Uterus (tissue), 4 donors: Measurements from ENCODE around the gene ZHX3. TPM values are rescaled to one million over a fixed set of nuclear protein-coding genes. Genes with fewer than 3 reads are reported as not detected.
A peak's percentile ranks its signal among the peaks of the same experiment; 100 is the strongest.

Experiments used
- DNase-seq, 2 donors: peaks; one replicate each; pipeline ENCODE4 v3.0.0-alpha.2; 2019 to 2020
- H3K27ac ChIP-seq, 2 donors: fragments of 200-600 bp; sonication (generic); 1 replicate in 1 of 2; 2 replicates in 1 of 2; pipeline ENCODE4 v1.5.1; 2016 to 2018
- H3K27me3 ChIP-seq, 2 donors: fragments of 200-600 bp; sonication (generic); one replicate each; pipeline ENCODE4 v1.5.1; 2018 to 2019; ENCODE audit warnings: control low read depth in 1 of 2
- H3K36me3 ChIP-seq, 2 donors: fragments of 200-600 bp; sonication (generic); one replicate each; pipeline ENCODE4 v1.5.1; 2019; ENCODE audit warnings: control low read depth in 1 of 2
- H3K4me1 ChIP-seq, 2 donors: fragments of 200-600 bp; sonication (generic); one replicate each; pipeline ENCODE4 v1.5.1; 2018 to 2019; ENCODE audit warnings: control low read depth in 1 of 2
- H3K4me3 ChIP-seq, 2 donors: fragments of 200-600 bp; sonication (generic); 1 replicate in 1 of 2; 2 replicates in 1 of 2; pipeline ENCODE4 v1.5.1; 2018 to 2019; ENCODE audit warnings: mild to moderate bottlenecking in 1 of 2
- H3K9me3 ChIP-seq, 2 donors: fragments of 200-600 bp; sonication (generic); one replicate each; pipeline ENCODE4 v1.5.1; 2019; ENCODE audit warnings: control low read depth in 1 of 2
- CTCF ChIP-seq, 4 experiments: fragments of 200-600 bp in 2 of 4; fragments of 450-650 bp in 2 of 4; sonication (generic) in 2 of 4; IDR thresholded peaks; one replicate each; pipeline ENCODE4 v1.5.1; 2016 to 2019; ENCODE audit warnings: antibody characterized with exemption in 4 of 4, mild to moderate bottlenecking in 2 of 4, moderate library complexity in 1 of 4
- POLR2A ChIP-seq, 2 donors: fragments of 450-650 bp; IDR thresholded peaks; one replicate each; pipeline ENCODE4 v1.6.1; 2016; ENCODE audit warnings: antibody characterized with exemption in 2 of 2, mild to moderate bottlenecking in 1 of 2, moderate library complexity in 1 of 2
- intact Hi-C: fragments of 100-400 bp; cut with DNase I; formaldehyde crosslinking; loops from one replicate; pipeline ENCODE4 v1.15.1; 2023; ENCODE audit warnings: low total_unique reads
- total RNA-seq, 4 donors: library from RNA; depleted of rRNA in 3 of 4; stranded (reverse); fragments of >200 nt in 3 of 4; gene quantifications; one replicate each; pipeline versions ENCODE4 v1.1.0 to v1.2.4, GENCODE V29; 2014 to 2023
- donor health status: DM: yes; HTN: yes; CAD: no.

ZHX3 gene
- total RNA-seq, 4 donors from 2014 or later = 18.7 to 85.2 (median 25.0) TPM

DNA sequence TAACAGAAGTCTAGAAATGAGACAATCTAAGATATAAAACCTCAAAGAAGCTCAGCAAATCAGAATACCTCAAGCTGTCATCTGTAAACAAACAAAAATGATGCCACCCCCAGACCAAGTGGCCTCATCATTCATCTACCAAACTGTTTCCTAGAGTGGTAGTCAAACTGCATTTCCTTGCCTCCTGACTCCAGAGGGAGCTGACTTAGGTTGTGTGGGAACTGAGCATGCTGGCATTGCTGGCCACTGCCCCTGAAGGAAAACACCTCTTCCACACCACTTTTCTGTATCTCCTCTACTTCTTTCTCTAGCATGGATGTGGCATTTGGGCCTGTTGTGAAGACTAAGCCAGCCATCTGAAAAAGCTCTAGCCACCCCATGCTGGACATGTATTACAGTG lies 56.3 kb downstream of the ZHX3 start:
- DNase-seq = no peak
- H3K4me3 ChIP-seq = no peak overlapping the region
- H3K9me3 ChIP-seq = no peaks in the 10 kb centered on the region
- no peaks in the 10 kb centered on the region for H3K4me1 ChIP-seq
- intact Hi-C loops = no loop called here
- no peaks in the 10 kb centered on the region for H3K36me3 ChIP-seq
- no peak for TF ChIP-seq POLR2A (IDR thresholded peaks at IDR 0.05)
- TF ChIP-seq CTCF (IDR thresholded peaks at IDR 0.05) = no peak
- H3K27ac ChIP-seq = peak overlapping the region in 1 of 2 donors; percentile 50
- no peaks in the 10 kb centered on the region for H3K27me3 ChIP-seq

GRCh38 chr20:41260734-41261220 lies 56.8 kb downstream of the ZHX3 start:
- Histone ChIP-seq H3K4me3 (no peak overlapping the region), H3K27me3 (no peaks in the 10 kb centered on the region), H3K9me3 (no peaks in the 10 kb centered on the region), H3K36me3 (no peaks in the 10 kb centered on the region), H3K4me1 (no peaks in the 10 kb centered on the region), H3K27ac (peak overlapping the region in 1 of 2 donors; percentile 50)
- TF ChIP-seq CTCF (IDR thresholded peaks at IDR 0.05) = no peak
- TF ChIP-seq POLR2A (IDR thresholded peaks at IDR 0.05) = no peak
- DNase-seq = no peak
- intact Hi-C loops = no loop called here

DNA sequence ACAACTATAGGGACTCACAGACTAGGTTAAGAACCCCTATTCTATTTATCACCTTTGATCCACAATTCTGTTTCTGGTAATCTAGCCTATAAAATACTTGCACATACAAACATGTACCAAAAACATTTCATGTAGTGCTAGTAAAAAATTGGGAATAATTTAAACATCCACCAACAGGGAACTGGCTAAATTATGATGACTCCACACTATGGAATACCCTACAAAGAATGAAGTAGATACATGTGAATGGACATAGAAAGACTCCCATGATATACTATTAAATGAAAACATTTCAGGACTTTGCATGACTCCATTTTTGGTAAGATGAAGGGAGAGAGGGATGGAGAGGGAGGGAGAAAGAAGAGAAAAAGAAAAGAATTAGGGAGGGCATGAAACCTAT lies 58.2 kb downstream of the ZHX3 start:
- no peaks in the 10 kb centered on the region for H3K9me3 ChIP-seq
- intact Hi-C loops = no loop called here
- DNase-seq = no peak

GRCh38 chr20:41258474-41258873 lies 59.1 kb downstream of the ZHX3 start:
- intact Hi-C loops = no loop called here

More for the DNA sequence above, 58.2 kb downstream of the ZHX3 start:
- Histone ChIP-seq H3K4me3 (no peak overlapping the region), H3K36me3 (no peaks in the 10 kb centered on the region), H3K27me3 (no peaks in the 10 kb centered on the region), H3K4me1 (no peaks in the 10 kb centered on the region), H3K27ac (no peak overlapping the region)
- TF ChIP-seq POLR2A (IDR thresholded peaks at IDR 0.05) (no peak), CTCF (IDR thresholded peaks at IDR 0.05) (no peak)

DNA sequence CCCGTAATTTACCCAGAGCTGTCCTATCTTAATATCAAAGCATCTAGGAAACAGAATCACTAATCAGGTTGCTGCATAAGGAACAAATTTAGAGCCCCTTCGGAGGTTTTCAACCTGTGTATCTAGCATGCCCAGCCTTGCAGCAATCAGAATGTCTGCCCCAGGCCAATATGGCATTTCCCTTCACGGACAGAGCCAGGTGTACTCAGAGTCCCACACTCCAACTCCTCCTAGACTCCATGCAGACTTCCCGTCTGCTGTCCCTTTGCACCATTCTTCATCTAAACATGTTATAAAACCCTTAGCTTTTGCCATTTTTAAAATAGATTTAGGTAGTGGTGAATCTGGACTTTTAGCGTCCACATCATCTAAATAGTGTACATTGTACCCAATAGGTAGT lies 61.0 kb downstream of the ZHX3 start:
- Histone ChIP-seq H3K4me3 (no peak overlapping the region), H3K36me3 (no peaks in the 10 kb centered on the region), H3K27ac (no peak overlapping the region), H3K27me3 (no peaks in the 10 kb centered on the region), H3K4me1 (no peaks in the 10 kb centered on the region), H3K9me3 (no peaks in the 10 kb centered on the region)
- intact Hi-C loops = no loop called here
- DNase-seq = no peak
- TF ChIP-seq CTCF (IDR thresholded peaks at IDR 0.05) (no peak), POLR2A (IDR thresholded peaks at IDR 0.05) (no peak)

More at GRCh38 chr20:41258474-41258873, 59.1 kb downstream of the ZHX3 start:
- DNase-seq = no peak
- Histone ChIP-seq H3K4me3 (no peak overlapping the region), H3K36me3 (no peaks in the 10 kb centered on the region), H3K9me3 (no peaks in the 10 kb centered on the region), H3K27me3 (no peaks in the 10 kb centered on the region), H3K27ac (no peak overlapping the region), H3K4me1 (no peaks in the 10 kb centered on the region)
- TF ChIP-seq POLR2A (IDR thresholded peaks at IDR 0.05) (no peak), CTCF (IDR thresholded peaks at IDR 0.05) (no peak)
